Measurements from ENCODE around the gene TBL1XR1. TPM values are rescaled to one million over a fixed set of nuclear protein-coding genes. Genes with fewer than 3 reads are reported as not detected.

The TBL1XR1 gene
- total and polyA plus RNA-seq, 2 of the 8 experiments (the other 6 are each of a cell fraction or from before 2014, with no cell fraction given) = 28.1 to 147 TPM

DNA sequence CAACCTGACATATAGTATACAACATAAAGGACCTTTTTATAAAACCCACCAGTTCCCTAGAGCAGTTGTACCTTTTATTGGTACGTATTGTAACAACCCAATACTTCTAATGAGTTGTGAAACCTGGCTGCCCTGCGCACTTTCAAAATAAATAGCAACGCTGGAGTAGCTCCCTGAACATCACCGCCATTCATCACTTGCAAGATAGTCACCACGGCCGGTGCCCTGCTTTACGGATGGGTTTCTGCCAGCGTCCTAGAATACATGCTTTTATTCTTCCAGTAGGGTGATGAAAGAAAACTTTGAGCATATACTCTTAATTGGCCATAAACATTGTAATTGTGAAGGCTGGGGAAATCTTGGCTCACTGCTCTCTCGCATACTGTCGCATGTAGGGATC lies 220.7 kb downstream of the TBL1XR1 start:
- H4K20me1 ChIP-seq (replicated peaks in 1 of 2; ENCODE audit: control insufficient read depth in 1 of 2, insufficient read depth in 2 of 2, low read length in 2 of 2) = no peaks in the 10 kb centered on the region
- no peak overlapping the region for H3K18ac ChIP-seq (ENCODE audit: extremely low read depth, low read length)
- no peak overlapping the region for H2AK5ac ChIP-seq (ENCODE audit: low read depth, low read length)
- H3K9ac ChIP-seq (replicated peaks in 1 of 4; ENCODE audit: extremely low read depth in 1 of 4, low read depth in 3 of 4, low read length in 3 of 4) = no peak overlapping the region
- H3K79me2 ChIP-seq (ENCODE audit: control insufficient read depth in 1 of 2, insufficient read depth in 2 of 2, low read length in 2 of 2) = no peaks in the 10 kb centered on the region
- no peak overlapping the region for H4K91ac ChIP-seq (replicated peaks; ENCODE audit: insufficient read length, low read length)
- H3K56ac ChIP-seq (replicated peaks; ENCODE audit: insufficient read length, low read depth, low read length) = no peak overlapping the region
- H3K4me2 ChIP-seq (ENCODE audit: insufficient read depth in 1 of 2, low read depth in 2 of 2, low read length in 2 of 2) = no peak overlapping the region
- H2BK12ac ChIP-seq (ENCODE audit: low read depth, low read length) = no peak overlapping the region
- no peak overlapping the region for H3K27ac ChIP-seq (ENCODE audit: low read depth, low read length)
- H2AFZ ChIP-seq (ENCODE audit: low read length) = no peak overlapping the region
- ChIA-PET POLR2A (ENCODE audit: partially characterized antibody) (no interaction called here), CTCF (ENCODE audit: partially characterized antibody) (interaction anchor here (0.9 to 1.9 kb wide), 3 partner anchors 8 to 13 kb away, joined by 3 to 4 read pairs (median 4); no protein-coding TSS in a partner anchor)
- H3K79me1 ChIP-seq (ENCODE audit: low read depth, low read length) = no peaks in the 10 kb centered on the region
- no peak overlapping the region for H4K8ac ChIP-seq (ENCODE audit: extremely low read depth, insufficient read depth, low read length)
- no peaks in the 10 kb centered on the region for H3K9me3 ChIP-seq (ENCODE audit: insufficient read depth in 2 of 2, low read depth in 1 of 2, low read length in 1 of 2)
- no peak overlapping the region for H4K5ac ChIP-seq (ENCODE audit: insufficient read length, low read depth, low read length)
- 91% methylated on average over 10 of the region's 10 CpGs; no CpG with 5 or more reads in 1 of the 2 experiments for WGBS, 2 experiments (ENCODE audit: extremely low coverage in 1 of 2, insufficient coverage in 1 of 2, insufficient read length in 1 of 2, insufficient replicate concordance in 2 of 2, low coverage in 1 of 2, low lambda C conversion rate in 2 of 2, missing lambda C conversion rate in 1 of 2)
- H2BK5ac ChIP-seq (ENCODE audit: low read depth, low read length) = no peak overlapping the region
- no peaks in the 10 kb centered on the region for H3K4me1 ChIP-seq (replicated peaks in 1 of 4; ENCODE audit: control insufficient read depth in 3 of 4, insufficient read depth in 4 of 4, low read length in 3 of 4)
- no peak overlapping the region for H3K4ac ChIP-seq (replicated peaks; ENCODE audit: insufficient read length, low read depth, low read length)
- no peaks in the 10 kb centered on the region for H3K36me3 ChIP-seq (ENCODE audit: control insufficient read depth in 2 of 4, insufficient read depth in 4 of 4, low read length in 3 of 4)
- H3K27me3 ChIP-seq (replicated peaks in 1 of 4; ENCODE audit: control insufficient read depth in 3 of 4, extremely low read depth in 1 of 4, insufficient read depth in 3 of 4, low read length in 3 of 4) = no peaks in the 10 kb centered on the region
- H2BK20ac ChIP-seq (ENCODE audit: low read length) = no peak overlapping the region
- no peak overlapping the region for H2BK15ac ChIP-seq (ENCODE audit: low read length)
- no peak overlapping the region for H2BK120ac ChIP-seq (replicated peaks; ENCODE audit: low read depth, low read length)
- DNase-seq (ENCODE audit: low read depth in 1 of 2, low spot score in 2 of 2) (no peak), FAIRE-seq (no peak)
- no peaks in the 10 kb centered on the region for H3K23me2 ChIP-seq (ENCODE audit: low read depth, low read length)
- H3K14ac ChIP-seq (ENCODE audit: insufficient read length) = no peak overlapping the region
- H3K23ac ChIP-seq (ENCODE audit: insufficient read length) = no peak overlapping the region
- H3K4me3 ChIP-seq (ENCODE audit: extremely low read depth in 1 of 4, insufficient read depth in 2 of 4, low read depth in 3 of 4, low read length in 4 of 4) = no peak overlapping the region
- no peak for TF ChIP-seq ATF2 (IDR thresholded peaks at IDR 0.05; ENCODE audit: low read length)
- no peak for TF ChIP-seq BACH1 (IDR thresholded peaks at IDR 0.05; ENCODE audit: low read length)
- TF ChIP-seq HDAC6 (IDR thresholded peaks at IDR 0.05; ENCODE audit: low read depth, low read length) = no peak
- no peak for TF ChIP-seq TEAD4 (IDR thresholded peaks at IDR 0.05; ENCODE audit: low read depth, low read length)
- no peak for TF ChIP-seq CTCF (IDR thresholded peaks at IDR 0.05; ENCODE audit: control extremely low read depth in 1 of 3, insufficient read depth in 1 of 3, low read depth in 1 of 3, low read length in 3 of 3)
- no peak for TF ChIP-seq KDM5A (IDR thresholded peaks at IDR 0.05; ENCODE audit: low read length)
- TF ChIP-seq RAD21 (IDR thresholded peaks at IDR 0.05 in 1 of 2, conservative IDR thresholded peaks at IDR 0.05 in 1 of 2; ENCODE audit: low read depth in 2 of 2, low read length in 2 of 2) = no peak
- TF ChIP-seq ASH2L (IDR thresholded peaks at IDR 0.05; ENCODE audit: low read length) = no peak
- no peak for TF ChIP-seq RFX5 (IDR thresholded peaks at IDR 0.05; ENCODE audit: borderline replicate concordance, low read depth, low read length)
- TF ChIP-seq TAF1 (IDR thresholded peaks at IDR 0.05; ENCODE audit: low read depth, low read length) = no peak

All from H1 (cell line).